Epithelial cell of proximal tubule (primary cell): ENCODE data around the gene NACC2. TPM values are rescaled to one million over a fixed set of nuclear protein-coding genes. Genes with fewer than 3 reads are reported as not detected.
"Not testable (repeated sequence)": the region's sequence is repeated elsewhere in the genome, so short reads cannot be mapped to it uniquely, and the experiment has no call there.

Source experiments
- DNase-seq: peaks from one replicate; pipeline ENCODE4 v3.0.0-alpha.2; 2011; ENCODE audit warnings: low read depth
- H3K4me3 ChIP-seq: 2 replicates; pipeline ENCODE4 v1.5.1; 2011; ENCODE audit warnings: low read depth, mild to moderate bottlenecking, low read length
- CTCF ChIP-seq: conservative IDR thresholded peaks from 2 replicates; pipeline ENCODE4 v1.5.1; 2012; ENCODE audit warnings: low read depth, mild to moderate bottlenecking, low read length
- total RNA-seq: library from RNA; depleted of rRNA; stranded (reverse); fragments of >200 nt; gene quantifications from 2 replicates; pipeline ENCODE4 v1.2.3, GENCODE V29; 2015

Gene NACC2
- total RNA-seq, 1 donor from 2014 or later = 21.3 TPM

- H3K4me3 ChIP-seq = no peak overlapping the region
These were observed 58.2 kb downstream of the NACC2 start for GRCh38 chr9:136036848-136037247.

DNA sequence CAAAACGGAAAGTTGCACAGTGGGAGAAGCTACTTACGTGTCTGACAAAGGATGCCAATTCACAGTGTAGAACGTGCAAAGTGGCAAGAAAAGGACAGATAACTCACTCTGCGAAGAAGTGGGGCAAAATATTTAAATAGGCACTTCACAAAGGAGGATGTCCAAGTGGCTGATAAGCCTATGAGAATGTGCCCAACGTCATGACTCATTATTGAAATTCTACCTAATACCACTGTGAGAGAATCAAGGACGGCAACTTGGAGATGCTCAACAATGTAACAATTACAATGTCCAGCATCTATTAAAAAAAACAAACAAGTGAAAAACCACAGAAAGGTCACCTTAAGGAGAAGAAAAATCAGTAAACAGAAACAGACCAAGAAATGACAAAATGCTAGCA, 59.0 kb downstream of the NACC2 start:
- DNase-seq = no peak
- H3K4me3 ChIP-seq = no peak overlapping the region
- TF ChIP-seq CTCF = no peak

More at GRCh38 chr9:136036848-136037247, 58.2 kb downstream of the NACC2 start:
- TF ChIP-seq CTCF = no peak
- no peak for DNase-seq

- no peak overlapping the region for H3K4me3 ChIP-seq
- no peak for TF ChIP-seq CTCF
- no peak for DNase-seq
These were observed 63.1 kb downstream of the NACC2 start for GRCh38 chr9:136031741-136032730.

DNA sequence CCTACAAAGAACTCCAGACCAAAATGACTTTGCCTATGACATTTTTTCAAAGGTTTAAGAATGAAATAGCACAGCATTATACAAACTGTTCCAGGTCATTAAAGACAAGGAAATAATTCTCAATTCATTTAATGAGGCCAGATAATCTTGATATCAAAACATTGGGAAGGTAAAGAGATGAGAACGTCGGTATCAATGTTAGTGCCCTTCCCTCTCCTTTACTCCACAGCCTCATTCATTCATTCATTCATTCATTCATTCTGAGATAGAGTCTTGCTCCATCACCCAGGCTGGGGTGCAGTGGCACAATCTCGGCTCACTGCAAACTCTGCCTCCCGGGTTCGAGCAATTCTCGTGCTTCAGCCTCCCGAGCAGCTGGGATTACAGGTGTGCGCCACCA, 64.0 kb downstream of the NACC2 start:
- no peak overlapping the region for H3K4me3 ChIP-seq

DNA sequence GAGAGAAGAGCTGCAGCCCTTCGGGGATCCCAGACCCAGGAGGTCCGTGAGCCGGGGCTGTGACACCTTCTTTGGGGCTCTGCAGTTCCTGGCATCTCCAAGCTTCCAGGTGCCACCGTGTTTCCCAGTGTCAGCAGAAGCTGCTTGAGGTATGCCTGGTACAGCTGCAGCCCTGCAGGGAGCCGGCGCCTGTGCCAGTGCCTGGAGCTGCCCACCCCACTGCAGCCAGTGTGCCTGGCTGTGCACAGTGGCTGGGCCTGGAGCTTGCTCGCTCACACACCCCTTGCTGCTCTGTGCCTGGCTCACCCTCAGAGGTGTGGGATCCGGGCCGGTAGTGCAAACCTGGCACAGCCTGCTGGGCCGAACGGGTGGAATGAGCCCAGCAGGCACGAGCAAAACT, 65.5 kb downstream of the NACC2 start:
- TF ChIP-seq CTCF = no peak

More for the DNA sequence above, 64.0 kb downstream of the NACC2 start:
- no peak for DNase-seq
- no peak for TF ChIP-seq CTCF

DNA sequence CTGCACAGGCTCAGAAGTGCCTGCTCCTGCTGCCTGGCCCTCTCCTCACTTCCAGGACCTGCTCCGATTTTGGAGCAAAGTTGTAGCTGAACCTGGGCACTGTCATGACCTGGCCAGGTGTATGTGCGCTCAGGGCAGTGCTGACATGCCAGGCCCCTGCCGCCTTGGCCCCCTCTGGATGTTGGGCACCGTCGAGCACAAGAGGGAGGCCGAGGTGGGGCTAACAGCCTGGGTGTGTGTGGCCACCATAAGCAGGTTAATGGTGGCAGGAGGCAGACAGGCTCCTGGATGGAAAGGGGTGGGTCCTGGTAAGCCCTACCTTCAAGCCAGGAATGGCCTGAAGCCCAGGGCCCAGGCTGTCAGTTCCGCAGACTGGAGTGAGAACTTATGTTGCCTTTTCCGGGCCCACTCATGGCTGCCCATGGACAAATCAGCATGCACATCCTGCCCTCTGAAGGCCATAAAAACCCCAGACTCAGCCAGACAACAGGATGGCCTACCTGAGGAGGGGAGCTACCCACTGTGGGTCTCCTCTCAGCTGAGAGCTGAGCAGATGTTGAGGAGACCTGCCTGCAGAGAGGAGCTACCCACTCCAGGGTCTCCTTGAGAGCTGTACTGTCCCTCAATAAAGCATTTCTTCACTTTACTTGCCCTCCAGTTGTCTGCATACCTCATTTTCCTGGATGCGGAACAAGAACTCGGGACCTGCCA, 66.2 kb downstream of the NACC2 start:
- no peak for TF ChIP-seq CTCF
- no peak overlapping the region for H3K4me3 ChIP-seq
- DNase-seq = no peak

More for the DNA sequence above, 65.5 kb downstream of the NACC2 start:
- H3K4me3 ChIP-seq = no peak overlapping the region
- DNase-seq = no peak

DNA sequence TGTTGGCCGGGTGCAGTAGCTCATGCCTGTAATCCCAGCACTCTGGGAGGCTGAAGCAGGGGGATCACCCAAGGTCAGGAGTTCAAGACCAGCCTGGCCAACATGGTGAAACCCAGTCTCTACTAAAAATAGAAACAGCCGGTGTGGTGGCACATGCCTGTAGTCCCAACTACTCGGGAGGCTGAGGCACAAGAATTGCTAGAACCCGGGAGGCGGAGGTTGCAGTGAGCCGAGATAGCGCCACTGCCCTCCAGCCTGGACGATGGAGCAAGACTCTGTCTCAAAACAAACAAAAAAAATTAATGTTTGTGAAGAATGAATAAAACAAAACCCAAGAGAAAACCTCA, 68.2 kb downstream of the NACC2 start:
- not testable (repeated sequence) for H3K4me3 ChIP-seq, DNase-seq
